Measurements from ENCODE around the gene RER1.

RER1 gene

DNA sequence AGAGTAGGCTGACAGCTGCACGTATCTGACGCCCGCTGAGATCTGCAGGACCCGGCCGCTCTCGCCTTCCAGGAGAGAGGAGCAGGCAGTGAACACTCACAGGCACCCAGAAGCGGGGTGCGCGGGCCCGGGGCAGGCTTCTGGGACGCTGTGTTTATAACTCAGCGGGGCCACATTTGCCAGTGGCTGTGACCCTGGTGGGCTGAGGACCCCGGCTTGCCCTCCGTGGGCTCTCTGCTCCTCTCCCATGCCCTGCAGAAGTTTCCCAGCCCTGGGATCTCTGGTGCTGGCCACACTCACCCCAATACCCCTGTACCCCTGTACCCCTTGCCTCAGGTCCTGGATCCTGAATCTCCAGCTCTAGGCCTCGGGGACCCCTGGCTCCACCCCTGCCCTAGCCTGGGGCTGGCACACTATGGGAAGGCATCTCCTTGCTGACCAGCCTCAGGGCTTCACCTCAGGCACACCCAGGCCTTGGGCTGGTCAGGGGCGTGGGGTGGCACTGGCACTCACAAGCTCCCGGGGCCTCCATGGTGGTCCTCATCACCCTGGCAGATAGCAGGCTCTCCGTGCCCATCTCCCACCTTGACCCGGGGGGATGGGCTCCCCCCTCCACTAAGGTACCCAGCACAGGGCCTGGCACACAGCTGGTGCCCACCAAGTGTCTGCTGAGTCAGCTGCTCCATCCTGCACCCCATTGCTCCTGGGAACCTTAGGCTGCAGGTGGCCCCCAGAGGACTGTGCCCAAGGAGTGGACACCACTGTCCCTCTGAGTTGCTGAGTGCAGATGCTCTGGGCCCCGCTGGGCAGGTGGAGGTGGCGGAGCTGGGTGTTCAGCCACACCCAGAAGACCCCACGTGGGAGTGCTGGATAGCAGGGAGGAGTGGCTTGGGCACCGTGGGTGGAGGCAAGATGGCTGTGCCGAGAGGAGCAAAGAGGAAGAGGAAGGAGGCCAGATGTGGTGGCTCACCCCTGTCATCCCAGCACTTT, 32.7 kb upstream of the RER1 start:
- FAIRE-seq (no peak), DNase-seq (ENCODE audit: insufficient read length, low spot score) (no peak)
- TF ChIP-seq POLR2A (IDR thresholded peaks at IDR 0.05; ENCODE audit: low read depth, low read length) = no peak

DNA sequence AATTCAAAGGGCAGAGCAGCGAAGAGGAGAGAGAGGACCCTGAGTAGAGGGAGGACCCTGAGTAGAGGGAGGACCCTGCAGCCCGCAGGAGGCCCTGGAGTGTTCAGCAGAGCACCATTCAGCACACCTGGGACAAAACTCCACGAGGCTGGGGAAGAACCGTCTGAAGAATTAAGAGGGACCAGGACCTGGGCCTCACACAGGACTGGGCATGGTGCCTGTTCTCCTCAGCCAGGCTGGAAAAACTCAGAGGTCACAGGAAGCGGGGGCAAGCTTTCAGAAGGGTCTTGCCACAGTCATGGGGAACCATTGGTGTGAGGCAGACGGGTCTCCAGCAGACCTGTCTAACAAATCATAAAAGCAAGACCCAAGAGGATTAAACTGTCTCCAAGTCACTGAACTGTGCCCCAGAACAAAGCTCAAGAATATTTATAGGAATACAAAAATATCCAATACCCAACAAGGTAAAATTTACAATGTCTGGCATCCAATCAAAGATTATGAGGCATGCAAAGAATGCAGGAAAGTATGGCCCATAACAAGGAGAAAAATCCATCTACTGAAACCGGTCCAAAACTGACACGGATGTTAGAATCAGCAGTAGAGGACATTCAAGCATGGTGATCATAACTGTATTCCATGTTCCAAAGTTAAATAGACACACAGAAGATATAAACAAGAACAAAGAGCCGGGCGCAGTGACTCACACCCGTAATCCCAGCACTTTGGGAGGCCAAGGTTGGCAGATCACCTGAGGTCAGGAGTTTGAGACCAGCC, 30.9 kb upstream of the RER1 start:
- DNase-seq (ENCODE audit: insufficient read length, low spot score) (no peak), FAIRE-seq (no peak)
- TF ChIP-seq POLR2A (IDR thresholded peaks at IDR 0.05; ENCODE audit: low read depth, low read length) = no peak

DNA sequence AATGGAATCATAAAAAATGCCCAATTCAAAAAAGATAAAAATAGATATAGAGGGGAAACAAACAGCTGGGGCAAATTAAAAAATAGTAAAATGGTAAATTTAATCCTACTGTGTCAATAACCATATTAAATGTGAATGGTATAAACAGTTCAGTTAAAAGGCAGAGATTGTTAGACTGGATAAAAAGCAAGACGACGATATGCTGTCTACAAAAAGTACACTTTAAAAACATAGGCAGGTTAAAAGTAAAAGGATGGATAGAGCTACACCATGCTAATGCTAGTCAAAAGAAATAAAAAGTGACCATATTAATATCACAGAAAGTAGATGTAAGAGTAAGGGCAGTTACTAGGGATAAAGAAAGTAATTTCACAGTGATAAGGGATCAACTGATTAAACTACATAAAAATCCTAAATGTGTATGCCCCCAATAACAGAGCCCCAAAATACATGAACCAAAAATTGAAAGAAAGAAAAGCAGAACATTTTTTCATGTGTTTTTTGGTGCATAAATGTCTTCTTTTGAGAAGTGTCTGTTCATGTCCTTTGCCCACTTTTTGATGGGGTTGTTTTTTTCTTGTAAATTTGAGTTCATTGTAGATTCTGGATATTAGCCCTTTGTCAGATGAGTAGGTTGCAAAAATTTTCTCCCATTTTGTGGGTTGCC, 27.7 kb upstream of the RER1 start:
- DNase-seq (ENCODE audit: insufficient read length, low spot score) (no peak), FAIRE-seq (no peak)
- TF ChIP-seq POLR2A (IDR thresholded peaks at IDR 0.05; ENCODE audit: low read depth, low read length) = no peak

DNA sequence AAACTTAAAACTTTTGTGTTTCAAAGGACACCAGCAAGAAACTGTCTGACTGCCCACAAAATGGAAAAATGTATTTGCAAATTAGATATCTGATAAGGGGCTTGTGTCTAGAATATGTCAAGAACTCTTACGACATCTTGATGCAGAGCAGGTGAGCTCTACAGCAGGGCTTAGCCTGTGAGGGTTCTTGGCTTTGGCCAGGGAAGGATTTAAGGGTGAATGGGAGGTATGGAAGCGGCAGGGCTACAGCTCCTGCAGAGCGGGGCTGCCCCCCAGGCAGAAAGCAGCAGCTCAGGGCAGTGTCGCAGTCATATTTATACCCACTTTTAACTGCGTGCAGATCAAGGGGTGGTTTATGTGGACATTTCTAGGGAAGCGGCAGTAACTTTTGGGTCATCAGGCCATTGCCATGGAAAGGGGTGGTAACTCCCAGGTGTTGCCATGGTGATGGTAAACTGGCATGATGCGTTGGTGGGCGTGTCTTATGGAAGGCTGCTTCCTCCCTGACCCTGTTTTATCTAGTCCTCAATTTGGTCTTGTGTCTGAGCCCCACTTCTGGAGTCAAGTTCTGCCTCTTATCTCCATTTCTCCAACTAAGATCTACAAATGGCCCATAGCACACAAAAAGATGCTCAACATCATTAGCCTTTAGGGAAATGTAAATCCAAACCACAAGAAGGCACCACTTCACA, 23.4 kb upstream of the RER1 start:
- FAIRE-seq = no peak
- TF ChIP-seq POLR2A (IDR thresholded peaks at IDR 0.05; ENCODE audit: low read depth, low read length) = no peak
- DNase-seq (ENCODE audit: insufficient read length, low spot score) = no peak

DNA sequence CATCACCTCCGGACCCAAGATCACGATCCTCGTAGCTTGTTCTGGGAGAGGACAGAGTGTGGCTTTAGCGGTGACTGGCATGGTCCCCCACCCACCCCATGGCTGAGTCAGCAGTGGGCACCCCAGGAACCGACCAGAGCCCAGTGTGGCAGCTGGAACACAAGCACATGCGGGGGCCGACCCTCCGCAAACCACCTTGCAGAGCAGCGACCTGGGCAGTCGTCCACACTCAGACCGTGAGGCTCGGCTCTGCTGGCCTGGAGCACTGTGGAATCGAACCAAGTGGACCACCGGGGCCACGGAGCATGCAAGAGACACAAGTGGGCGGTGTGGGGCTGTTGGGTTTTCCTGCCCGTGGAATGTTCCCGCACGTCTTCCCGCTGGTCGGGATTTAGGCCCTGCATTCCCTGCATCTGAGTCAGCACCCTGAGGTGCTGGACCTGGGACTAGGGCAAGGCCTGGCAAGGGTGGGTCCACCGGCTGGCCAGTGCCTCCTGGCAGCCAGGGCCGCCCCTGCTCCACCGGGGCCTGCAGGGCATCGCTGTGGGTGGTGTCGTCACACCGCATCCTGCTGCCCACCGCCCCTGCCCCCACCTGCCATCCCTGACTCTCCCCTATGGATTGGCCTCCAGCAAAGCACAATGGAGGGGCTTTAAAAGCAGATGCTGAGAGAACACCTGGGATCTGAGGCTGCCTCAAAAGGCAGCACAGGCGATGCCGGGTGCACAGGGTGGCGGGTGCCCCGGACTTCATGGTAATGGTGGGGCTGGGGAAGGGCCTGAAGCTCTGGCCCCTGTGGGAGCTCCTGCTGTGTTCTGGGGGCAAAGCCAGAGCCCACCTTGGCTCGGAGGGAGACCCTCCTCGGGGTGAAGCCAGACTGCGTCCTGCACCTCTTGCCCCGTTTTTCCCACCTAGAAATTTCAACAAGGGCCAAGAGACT, 18.8 kb upstream of the RER1 start:
- peak; percentile 20 for FAIRE-seq
- no peak for TF ChIP-seq POLR2A (IDR thresholded peaks at IDR 0.05; ENCODE audit: low read depth, low read length)
- DNase-seq (ENCODE audit: insufficient read length, low spot score) = peak; percentile 80

DNA sequence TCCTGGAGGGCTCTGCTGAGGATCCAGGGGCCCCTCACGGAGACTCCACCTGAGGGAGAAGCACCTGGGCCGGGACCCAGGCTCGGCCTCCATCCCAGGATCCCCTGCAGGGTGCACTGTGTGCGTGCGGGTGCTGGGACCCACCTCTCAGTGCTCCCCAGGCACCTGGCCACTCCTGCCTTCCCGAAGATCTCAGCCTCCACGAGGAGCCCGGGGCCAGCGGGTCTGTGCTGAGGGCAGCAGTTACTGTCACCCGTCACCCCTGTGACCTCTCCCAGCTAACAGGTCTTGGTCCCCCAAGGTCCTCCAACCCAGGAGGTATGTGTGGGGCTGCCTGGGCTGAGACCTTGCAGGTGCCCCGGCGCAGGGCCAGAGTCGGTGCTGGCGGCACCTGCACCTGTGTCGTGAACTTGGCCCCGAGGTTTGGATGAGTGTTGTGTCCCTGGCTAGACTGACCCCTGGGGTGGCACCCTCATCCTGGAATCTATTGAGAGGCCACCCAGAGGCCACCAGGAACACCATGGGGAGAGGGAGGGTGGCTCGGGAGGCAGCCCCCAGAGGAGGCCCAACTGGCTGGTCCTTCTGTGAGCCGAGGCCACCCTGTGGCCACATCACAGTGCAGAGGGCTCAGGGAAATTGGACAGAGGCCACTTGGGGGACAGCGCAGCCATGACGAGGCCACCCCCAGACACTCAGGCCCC, 17.9 kb upstream of the RER1 start:
- TF ChIP-seq POLR2A (IDR thresholded peaks at IDR 0.05; ENCODE audit: low read depth, low read length) = no peak
- no peak for FAIRE-seq
- DNase-seq (ENCODE audit: insufficient read length, low spot score) = no peak

DNA sequence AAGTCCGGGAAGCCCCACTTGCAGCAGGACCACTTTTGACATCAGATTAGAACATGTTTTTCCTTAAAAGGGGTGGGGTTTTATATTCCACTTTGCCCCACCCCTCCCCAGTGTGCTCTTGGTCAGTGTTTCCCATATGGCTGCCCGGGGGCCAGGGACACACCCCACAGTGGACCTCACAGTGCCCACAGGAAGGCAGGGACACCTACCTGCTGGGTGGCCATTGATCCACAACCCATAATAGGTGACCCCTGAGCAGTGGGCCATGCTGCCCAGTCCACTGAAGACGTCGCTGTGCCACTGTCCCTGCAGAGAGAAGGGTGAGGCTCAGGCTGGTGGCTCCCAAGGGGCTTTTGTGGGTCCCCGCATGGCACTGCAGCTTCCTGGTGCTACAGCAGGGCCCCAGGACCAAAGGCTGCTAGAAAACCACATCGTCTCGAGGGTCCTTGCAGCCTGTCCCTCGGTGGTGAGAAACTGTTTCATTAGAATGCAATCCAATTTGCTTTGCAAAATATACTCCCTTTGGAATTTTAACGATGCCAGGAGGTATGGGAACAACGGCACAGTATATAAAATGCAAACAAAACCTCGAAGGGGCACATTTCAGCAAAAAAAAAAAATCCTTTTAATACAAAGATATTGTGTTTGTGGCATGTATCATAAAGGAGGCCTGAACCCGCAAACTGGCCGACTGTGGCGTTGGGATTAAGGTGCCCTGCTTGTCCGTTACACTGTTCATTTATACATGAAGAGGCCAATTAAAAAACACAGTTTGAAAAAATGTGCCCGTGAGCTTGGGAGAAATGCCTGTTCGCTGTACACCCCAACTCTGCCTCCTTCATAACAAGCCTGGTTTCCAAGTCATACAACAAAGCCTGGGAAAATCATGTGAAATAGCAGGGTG, 17.1 kb upstream of the RER1 start:
- TF ChIP-seq POLR2A (IDR thresholded peaks at IDR 0.05; ENCODE audit: low read depth, low read length) = no peak
- FAIRE-seq = no peak
- DNase-seq (ENCODE audit: insufficient read length, low spot score) = no peak

DNA sequence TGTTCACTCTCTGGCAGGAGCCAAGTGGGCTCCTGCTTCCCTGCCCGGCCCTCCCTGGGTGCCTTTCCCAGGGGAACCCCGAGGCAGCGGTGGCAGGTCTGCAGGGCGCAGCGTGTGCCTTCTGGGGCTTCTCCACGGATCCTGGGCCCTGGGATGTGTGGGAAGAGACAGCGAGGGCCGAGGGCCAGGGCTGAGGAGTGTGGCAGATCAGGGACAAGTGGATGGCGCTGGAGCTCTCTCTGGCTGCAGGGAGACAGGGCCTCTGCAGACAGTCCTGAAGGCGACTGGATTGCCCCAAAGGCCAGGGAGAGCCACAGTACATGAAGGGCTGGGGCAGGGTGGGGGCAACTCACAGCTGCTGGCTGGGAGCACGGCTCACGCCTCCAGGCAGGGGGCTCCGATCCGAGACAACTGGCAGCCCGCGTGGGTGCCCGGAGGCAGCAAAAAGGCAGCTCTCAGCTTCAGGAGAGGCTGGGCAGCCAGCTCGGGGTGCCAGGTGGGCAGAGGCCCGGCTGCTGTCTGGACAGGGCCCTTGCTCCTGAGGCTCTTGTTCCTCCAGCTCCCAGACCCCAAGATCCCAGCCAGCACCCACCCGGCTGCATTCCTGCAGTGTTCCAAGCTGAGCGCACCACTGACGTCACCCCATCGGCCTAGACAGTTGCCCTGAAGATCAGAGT, 16.3 kb upstream of the RER1 start:
- FAIRE-seq (no peak), DNase-seq (ENCODE audit: insufficient read length, low spot score) (no peak)
- TF ChIP-seq POLR2A (IDR thresholded peaks at IDR 0.05; ENCODE audit: low read depth, low read length) = no peak

DNA sequence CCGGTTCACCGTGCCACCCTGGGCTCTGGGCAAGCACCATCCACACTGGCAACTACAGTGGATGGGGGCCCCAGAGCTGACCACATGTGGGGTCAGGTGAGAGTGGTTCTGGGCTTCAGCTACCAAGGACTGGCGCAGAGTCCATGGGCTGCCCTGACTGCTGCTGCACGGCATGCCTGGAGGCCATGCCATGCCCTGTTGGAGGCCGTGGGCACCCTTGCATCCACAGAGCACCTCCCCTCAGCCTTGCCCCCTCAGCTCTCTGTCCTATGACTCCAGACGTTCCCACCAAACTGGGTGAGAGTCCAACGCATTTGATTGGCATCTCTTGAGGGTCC, 15.7 kb upstream of the RER1 start:
- no peak for TF ChIP-seq POLR2A (IDR thresholded peaks at IDR 0.05; ENCODE audit: low read depth, low read length)
- DNase-seq (ENCODE audit: insufficient read length, low spot score) (no peak), FAIRE-seq (no peak)

DNA sequence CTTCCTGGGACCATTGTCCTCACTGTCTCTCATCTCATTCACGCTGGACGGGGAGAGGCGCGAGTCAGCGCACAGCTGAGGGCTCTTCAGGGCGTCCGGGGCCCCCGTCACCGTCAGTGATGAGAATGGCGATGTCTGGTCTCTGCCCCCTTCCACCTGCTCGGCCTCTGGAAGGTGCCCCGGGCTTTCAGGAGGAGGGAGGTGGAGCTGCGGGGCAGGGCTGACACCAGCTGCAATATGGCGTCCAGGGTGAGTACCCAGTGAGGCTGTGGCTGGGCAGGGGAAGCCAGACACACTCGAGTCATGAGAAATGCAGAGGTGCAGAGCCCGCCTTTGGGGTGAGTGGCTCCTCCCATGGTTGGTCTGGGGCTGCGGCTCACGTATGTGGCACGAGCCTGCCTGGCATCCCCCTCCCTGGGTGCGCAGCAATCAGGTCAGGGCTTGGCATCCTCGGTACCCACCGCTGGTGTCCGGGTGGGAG, 15.3 kb upstream of the RER1 start:
- DNase-seq (ENCODE audit: insufficient read length, low spot score) (no peak), FAIRE-seq (no peak)
- TF ChIP-seq POLR2A (IDR thresholded peaks at IDR 0.05; ENCODE audit: low read depth, low read length) = no peak

Data from H54 (cell line).